ENCODE measurements around the gene CELSR1.

DNA sequence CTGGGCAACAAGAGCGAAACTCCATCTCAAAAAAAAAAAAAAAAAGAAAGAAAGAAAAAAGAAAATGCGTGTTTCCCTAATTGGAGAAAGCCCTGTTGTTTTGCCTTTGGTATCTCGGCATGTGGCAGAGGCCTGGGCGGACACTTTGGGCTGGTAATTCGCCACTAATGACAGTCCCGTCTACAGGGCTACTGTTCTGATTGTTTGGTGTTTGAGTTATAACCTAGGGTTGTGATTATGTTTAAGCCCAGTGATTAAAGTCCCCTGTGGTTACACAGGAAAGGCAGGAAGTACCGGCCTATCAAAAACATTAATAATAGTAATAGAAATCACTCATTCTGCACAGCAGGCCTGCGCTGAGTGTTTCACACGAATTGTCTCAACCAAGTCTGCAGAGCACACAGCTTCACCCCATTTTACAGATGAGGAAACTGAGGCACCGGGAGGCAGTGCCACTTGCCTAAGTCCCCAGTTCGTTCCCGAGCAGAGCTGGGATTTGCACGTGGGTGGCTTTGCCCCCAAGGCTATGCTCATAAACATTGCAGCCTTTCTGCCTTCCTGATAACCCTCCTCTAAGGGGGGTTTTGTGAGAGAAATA, 43.6 kb upstream of the CELSR1 start:
- TF ChIP-seq CTCF (IDR thresholded peaks at IDR 0.05; ENCODE audit: low read depth, low read length, poor library complexity, severe bottlenecking) = no peak
- TF ChIP-seq EZH2phosphoT487 (IDR thresholded peaks at IDR 0.05; ENCODE audit: borderline replicate concordance, low read length) = no peak

Measured in DOHH2 (cell line).